Astrocyte of the cerebellum (primary cell): Measurements from ENCODE around the gene MBP.
"Not testable (repeated sequence)": the region's sequence is repeated elsewhere in the genome, so short reads cannot be mapped to it uniquely, and the experiment has no call there.

Experiments
- DNase-seq: peaks from one replicate; pipeline ENCODE4 v3.0.0-alpha.2; 2011; ENCODE audit warnings: low read depth
- H3K4me3 ChIP-seq: 2 replicates; pipeline ENCODE4 v1.5.1; 2011; ENCODE audit warnings: mild to moderate bottlenecking, low read depth, low read length, moderate library complexity
- in situ Hi-C: cut with HindIII; loops from 2 replicates; pipeline ENCODE4 v1.10.0; 2017; ENCODE audit warnings: low sequenced_read_pairs
- TF ChIP-seq, protein P1 (sequence below): IDR thresholded peaks from 2 replicates; pipeline ENCODE4 v1.5.1; 2012; ENCODE audit warnings: low read length, low read depth, moderate library complexity, mild to moderate bottlenecking; ENCODE audit errors: missing control alignments

MBP gene

DNA sequence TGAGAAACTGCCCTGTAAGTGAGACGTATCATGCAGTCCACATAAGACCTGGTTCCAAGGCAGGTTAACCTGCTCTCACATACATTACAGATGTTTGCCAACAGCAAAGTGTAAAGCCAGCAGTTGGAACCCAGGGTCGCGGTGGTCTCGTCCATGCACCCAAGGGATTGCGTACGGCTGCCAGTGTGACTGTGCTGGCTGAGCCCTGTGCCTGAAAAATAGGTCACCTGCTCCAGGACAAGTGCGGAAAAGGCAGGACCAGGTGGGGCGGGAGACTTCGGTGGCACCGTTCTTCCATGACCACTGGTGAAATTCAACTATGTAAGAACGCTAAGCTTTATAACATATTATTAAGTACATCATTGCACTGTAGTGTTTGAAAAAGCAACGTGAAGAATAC, 110.5 kb downstream of the MBP start:
- DNase-seq: no peak
- in situ Hi-C loops: no loop called here
- TF ChIP-seq, protein P1, sequence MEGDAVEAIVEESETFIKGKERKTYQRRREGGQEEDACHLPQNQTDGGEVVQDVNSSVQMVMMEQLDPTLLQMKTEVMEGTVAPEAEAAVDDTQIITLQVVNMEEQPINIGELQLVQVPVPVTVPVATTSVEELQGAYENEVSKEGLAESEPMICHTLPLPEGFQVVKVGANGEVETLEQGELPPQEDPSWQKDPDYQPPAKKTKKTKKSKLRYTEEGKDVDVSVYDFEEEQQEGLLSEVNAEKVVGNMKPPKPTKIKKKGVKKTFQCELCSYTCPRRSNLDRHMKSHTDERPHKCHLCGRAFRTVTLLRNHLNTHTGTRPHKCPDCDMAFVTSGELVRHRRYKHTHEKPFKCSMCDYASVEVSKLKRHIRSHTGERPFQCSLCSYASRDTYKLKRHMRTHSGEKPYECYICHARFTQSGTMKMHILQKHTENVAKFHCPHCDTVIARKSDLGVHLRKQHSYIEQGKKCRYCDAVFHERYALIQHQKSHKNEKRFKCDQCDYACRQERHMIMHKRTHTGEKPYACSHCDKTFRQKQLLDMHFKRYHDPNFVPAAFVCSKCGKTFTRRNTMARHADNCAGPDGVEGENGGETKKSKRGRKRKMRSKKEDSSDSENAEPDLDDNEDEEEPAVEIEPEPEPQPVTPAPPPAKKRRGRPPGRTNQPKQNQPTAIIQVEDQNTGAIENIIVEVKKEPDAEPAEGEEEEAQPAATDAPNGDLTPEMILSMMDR: no peak
- H3K4me3 ChIP-seq: no peak overlapping the region

DNA sequence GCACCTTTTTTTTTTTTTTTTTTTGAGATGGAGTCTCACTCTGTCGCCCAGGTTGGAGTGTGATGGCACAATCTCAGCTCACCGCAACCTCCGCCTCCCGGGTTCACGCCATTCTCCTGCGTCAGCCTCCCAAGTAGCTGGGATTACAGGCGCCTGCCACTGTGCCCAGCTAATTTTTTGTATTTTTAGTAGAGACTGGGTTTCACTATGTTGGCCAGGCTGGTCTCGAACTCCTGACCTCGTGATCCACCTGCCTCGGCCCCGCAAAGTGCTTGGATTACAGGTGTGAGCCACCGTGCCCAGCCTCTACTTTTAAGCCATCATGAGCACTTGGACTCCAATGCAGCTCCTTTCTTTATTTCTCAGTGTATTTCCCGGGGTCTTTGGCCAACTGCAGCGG, 111.1 kb downstream of the MBP start:
- in situ Hi-C loops, DNase-seq, H3K4me3 ChIP-seq: not testable (repeated sequence)

DNA sequence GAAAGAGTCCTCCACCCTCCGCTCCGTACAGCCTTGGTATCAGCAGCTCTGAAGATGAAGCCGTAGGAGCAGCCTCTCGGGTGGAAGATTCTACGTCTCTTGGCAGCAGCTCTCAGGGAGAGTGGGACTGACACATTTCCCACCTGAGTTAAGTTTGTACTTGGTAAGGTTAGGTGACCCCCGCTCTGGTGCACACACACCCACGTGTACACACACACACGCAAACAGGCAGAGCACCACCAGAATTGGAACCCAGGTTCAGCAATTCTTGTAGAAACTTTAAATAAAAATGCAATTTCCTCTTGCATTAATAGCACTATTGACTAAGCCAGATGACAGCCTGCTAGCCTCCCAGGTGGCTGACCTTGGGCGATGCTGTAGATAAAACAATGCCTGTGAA, 111.5 kb downstream of the MBP start:
- TF ChIP-seq, protein P1: no peak
- no peak overlapping the region for H3K4me3 ChIP-seq
- in situ Hi-C loops: no loop called here
- no peak for DNase-seq

DNA sequence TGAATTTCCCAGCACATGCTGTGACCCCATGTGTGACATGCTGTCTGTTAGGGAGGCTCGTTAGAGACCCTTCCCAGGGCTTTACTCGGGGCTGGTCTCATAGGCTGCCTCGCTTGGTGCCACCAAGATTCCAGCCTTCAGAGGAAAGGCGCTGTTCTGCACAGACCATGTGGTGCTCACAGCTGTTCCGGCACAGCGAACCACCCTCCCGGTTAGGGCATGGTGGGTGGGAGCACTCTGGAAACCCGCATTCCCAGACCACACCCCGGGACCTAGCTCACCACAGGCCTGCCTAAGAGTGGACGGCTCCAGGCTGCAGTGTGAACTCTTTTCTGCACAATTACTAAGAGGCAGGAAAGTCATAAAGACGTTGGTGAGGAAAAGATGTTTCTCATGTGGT, 112.0 kb downstream of the MBP start:
- DNase-seq: no peak
- in situ Hi-C loops: no loop called here
- TF ChIP-seq, protein P1: no peak
- no peak overlapping the region for H3K4me3 ChIP-seq

DNA sequence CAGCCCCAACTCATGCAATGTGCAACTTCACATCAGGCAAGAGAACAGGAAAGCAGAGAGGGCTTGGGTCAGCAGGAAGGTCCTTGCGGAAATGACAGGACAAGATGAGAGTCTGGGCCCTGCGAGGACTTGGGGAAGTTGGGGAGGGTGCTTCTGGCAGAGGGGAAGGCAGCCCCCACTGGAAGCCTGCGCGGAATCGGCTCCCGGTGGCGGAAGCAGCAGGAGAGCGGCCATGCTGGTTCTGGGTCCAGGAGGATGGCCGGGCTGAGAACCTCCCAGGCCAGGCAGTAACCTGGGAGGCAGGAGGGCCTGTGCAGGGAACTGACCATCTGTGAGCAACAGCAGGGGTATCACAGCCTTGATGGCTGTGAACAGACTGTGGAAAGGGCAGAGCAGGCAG, 112.9 kb downstream of the MBP start:
- H3K4me3 ChIP-seq: no peak overlapping the region
- in situ Hi-C loops: no loop called here
- TF ChIP-seq, protein P1: no peak
- DNase-seq: no peak

DNA sequence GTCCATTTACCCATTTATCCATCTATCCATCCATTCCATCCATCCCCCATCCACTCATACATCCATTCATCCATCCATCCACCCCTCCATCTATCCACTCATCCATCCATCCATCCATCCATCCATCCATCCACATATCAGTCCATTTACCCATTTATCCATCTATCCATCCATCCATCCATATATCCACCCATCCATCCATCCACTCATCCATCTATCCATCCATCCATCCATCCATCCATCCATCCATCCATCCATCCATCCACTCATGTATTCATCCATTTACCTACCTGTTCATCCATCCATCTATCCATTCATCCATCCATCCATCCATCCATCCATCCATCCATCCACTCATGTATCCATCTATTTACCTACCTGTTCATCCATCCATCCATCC, 113.9 kb downstream of the MBP start:
- H3K4me3 ChIP-seq, in situ Hi-C loops, DNase-seq: not testable (repeated sequence)

DNA sequence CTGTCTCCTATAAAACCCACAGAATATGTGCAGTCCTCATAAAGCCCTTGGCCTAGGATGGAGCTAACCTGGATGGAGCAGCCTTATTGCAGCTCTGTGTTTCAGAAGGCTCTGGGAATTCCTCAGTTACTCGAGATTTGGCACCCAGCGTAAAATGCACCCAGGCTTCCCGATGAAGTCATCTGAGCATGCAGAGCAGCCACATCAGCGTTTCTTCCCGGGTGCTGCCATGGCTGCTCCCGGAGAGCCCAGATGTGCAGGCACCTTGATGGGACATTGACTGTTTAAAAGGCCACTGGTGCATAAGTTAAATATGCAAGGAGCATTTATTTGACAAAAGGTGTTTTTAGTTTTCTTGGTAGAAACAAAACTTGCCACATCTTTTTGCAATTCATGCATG, 115.2 kb downstream of the MBP start:
- TF ChIP-seq, protein P1: no peak
- no peak for DNase-seq
- H3K4me3 ChIP-seq: no peak overlapping the region
- in situ Hi-C loops: no loop called here

DNA sequence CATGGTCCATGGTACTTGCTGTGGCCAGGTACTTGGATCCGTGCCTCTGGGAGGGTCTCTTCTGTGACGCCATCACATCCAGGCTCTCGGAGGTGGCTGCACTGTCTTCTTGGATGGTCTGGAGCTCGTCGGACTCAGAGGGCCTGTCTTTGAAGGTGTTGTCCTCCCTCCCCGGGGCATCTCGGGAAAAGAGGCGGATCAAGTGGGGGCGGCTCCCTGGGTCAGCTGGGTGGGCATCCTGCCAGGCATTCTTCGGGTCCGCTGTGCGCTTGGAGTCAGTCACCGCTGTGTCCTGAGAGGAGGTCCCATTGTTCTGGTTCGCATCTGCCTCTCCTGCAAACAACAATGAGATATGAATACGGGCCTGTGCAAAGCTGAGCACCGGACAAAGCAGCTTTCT, 115.6 kb downstream of the MBP start:
- TF ChIP-seq, protein P1: no peak
- no peak overlapping the region for H3K4me3 ChIP-seq
- DNase-seq: no peak
- in situ Hi-C loops: no loop called here
